GM13976 (cell line): ENCODE data around the gene TAMALIN.
"Not testable (repeated sequence)": the region's sequence is repeated elsewhere in the genome, so short reads cannot be mapped to it uniquely, and the experiment has no call there.

Source experiments
- DNase-seq: peaks from one replicate; pipeline ENCODE4 v3.0.0; 2012; ENCODE audit warnings: low spot score
- CTCF ChIP-seq: IDR thresholded peaks from 2 replicates; pipeline ENCODE4 v1.5.1; 2012; ENCODE audit warnings: borderline replicate concordance, mild to moderate bottlenecking; ENCODE audit not compliant: insufficient read depth; ENCODE audit errors: extremely low read depth, missing control alignments, control extremely low read depth
- in situ Hi-C: fragments of 300-500 bp; cut with MboI; formaldehyde crosslinking; loops from one replicate; pipeline ENCODE4 v1.12.0; 2022; ENCODE audit warnings: low sequenced_read_pairs, mixed read lengths, inconsistent platforms; ENCODE audit not compliant: unreplicated experiment

Gene TAMALIN

GRCh38 chr12:51972849-51973273 lies 33.9 kb upstream of the TAMALIN start:
- in situ Hi-C loops = no loop called here
- no peak for DNase-seq
- no peak for TF ChIP-seq CTCF

GRCh38 chr12:51973560-51973959 lies 33.2 kb upstream of the TAMALIN start:
- TF ChIP-seq CTCF = no peak
- in situ Hi-C loops = no loop called here
- DNase-seq = no peak

- no peak for DNase-seq
- in situ Hi-C loops = no loop called here
- TF ChIP-seq CTCF = no peak
Observed at GRCh38 chr12:51974646-51975045, 32.1 kb upstream of the TAMALIN start.

- in situ Hi-C loops = no loop called here
- no peak for TF ChIP-seq CTCF
- no peak for DNase-seq
Observed at GRCh38 chr12:51975196-51975595, 31.6 kb upstream of the TAMALIN start.

- in situ Hi-C loops = no loop called here
Observed at GRCh38 chr12:51976376-51977160, 30.2 kb upstream of the TAMALIN start.

GRCh38 chr12:51977320-51977753 lies 29.4 kb upstream of the TAMALIN start:
- no peak for TF ChIP-seq CTCF
- no peak for DNase-seq
- in situ Hi-C loops = no loop called here

More at GRCh38 chr12:51976376-51977160, 30.2 kb upstream of the TAMALIN start:
- DNase-seq = no peak
- no peak for TF ChIP-seq CTCF

GRCh38 chr12:51979306-51979705 lies 27.4 kb upstream of the TAMALIN start:
- DNase-seq, in situ Hi-C loops: not testable (repeated sequence)
